BE2C (cell line): Measurements from ENCODE around the gene BUB1B. TPM values are rescaled to one million over a fixed set of nuclear protein-coding genes. Genes with fewer than 3 reads are reported as not detected.
"Not testable (repeated sequence)": the region's sequence is repeated elsewhere in the genome, so short reads cannot be mapped to it uniquely, and the experiment has no call there.

Experiments
- DNase-seq: peaks from one replicate; pipeline ENCODE4 v3.0.0-alpha.2; 2020
- H3K27me3 ChIP-seq: fragments of 250-450 bp; sonication (Bioruptor Pico); 2 replicates; pipeline ENCODE4 v1.5.1; 2020; ENCODE audit warnings: mild to moderate bottlenecking
- H3K36me3 ChIP-seq: fragments of 250-450 bp; sonication (Bioruptor Pico); 2 replicates; pipeline ENCODE4 v1.5.1; 2020; ENCODE audit warnings: mild to moderate bottlenecking
- H3K4me1 ChIP-seq: fragments of 250-450 bp; sonication (Bioruptor Pico); 2 replicates; pipeline ENCODE4 v1.5.1; 2020
- H3K4me3 ChIP-seq: 2 replicates; pipeline ENCODE4 v1.5.1; 2011; ENCODE audit warnings: low read depth, low read length
- H3K9me3 ChIP-seq: fragments of 250-450 bp; sonication (Bioruptor Pico); 2 replicates; pipeline ENCODE4 v1.5.1; 2020
- CTCF ChIP-seq: IDR thresholded peaks from 2 replicates; pipeline ENCODE4 v1.5.1; 2012; ENCODE audit warnings: mild to moderate bottlenecking, low read depth, low read length
- polyA plus RNA-seq: library from polyadenylated mRNA; unstranded; fragments of >200 nt; gene quantifications from one replicate; pipeline ENCODE4 v1.2.1, GENCODE V29; 2012; ENCODE audit warnings: low read depth, missing spikeins; ENCODE audit not compliant: insufficient read length, insufficient read depth

The BUB1B gene
- polyA plus RNA-seq = 7.8 TPM

GRCh38 chr15:40160689-40161688 lies at the start of gene BUB1B:
BUB1B (plus strand) TSS chr15:40161069; CDS start chr15:40161221, 152 bp downstream.
- TF ChIP-seq CTCF = no peak
- DNase-seq = peak; percentile 95
- Histone ChIP-seq H3K9me3 (no peaks in the 10 kb centered on the region), H3K4me1 (no peaks in the 10 kb centered on the region), H3K27me3 (no peaks in the 10 kb centered on the region), H3K36me3 (peaks cover 12% of the 10 kb centered on the region), H3K4me3 (peak within 1 kb of the TSS; percentile 92)

- no peak for DNase-seq
- Histone ChIP-seq H3K9me3 (no peaks in the 10 kb centered on the region), H3K4me1 (peaks cover 2% of the 10 kb centered on the region; the same call in 1 of the 2 replicates), H3K4me3 (no peak overlapping the region), H3K27me3 (no peaks in the 10 kb centered on the region), H3K36me3 (no peaks in the 10 kb centered on the region)
- TF ChIP-seq CTCF = no peak
These were observed 49.0 kb upstream of the BUB1B start for GRCh38 chr15:40111888-40112287.

GRCh38 chr15:40112789-40113188 lies 48.1 kb upstream of the BUB1B start:
- no peaks in the 10 kb centered on the region for H3K27me3 ChIP-seq
- DNase-seq = no peak
- no peak overlapping the region for H3K4me3 ChIP-seq
- H3K36me3 ChIP-seq = no peaks in the 10 kb centered on the region
- H3K4me1 ChIP-seq = peaks cover 2% of the 10 kb centered on the region; the same call in 1 of the 2 replicates
- H3K9me3 ChIP-seq = no peaks in the 10 kb centered on the region
- TF ChIP-seq CTCF = no peak

- Histone ChIP-seq H3K4me3 (no peak overlapping the region), H3K9me3 (no peaks in the 10 kb centered on the region), H3K4me1 (no peaks in the 10 kb centered on the region; the same call in 1 of the 2 replicates), H3K27me3 (no peaks in the 10 kb centered on the region), H3K36me3 (no peaks in the 10 kb centered on the region)
- no peak for DNase-seq
- TF ChIP-seq CTCF = no peak
These were observed 46.7 kb upstream of the BUB1B start for GRCh38 chr15:40114218-40114617.

- H3K36me3 ChIP-seq, DNase-seq, H3K4me3 ChIP-seq, H3K9me3 ChIP-seq, H3K4me1 ChIP-seq, H3K27me3 ChIP-seq: not testable (repeated sequence)
These were observed 45.8 kb upstream of the BUB1B start for GRCh38 chr15:40115106-40115505.

- H3K9me3 ChIP-seq = no peaks in the 10 kb centered on the region
- no peaks in the 10 kb centered on the region for H3K36me3 ChIP-seq
- TF ChIP-seq CTCF = no peak
- no peaks in the 10 kb centered on the region for H3K27me3 ChIP-seq
- no peaks in the 10 kb centered on the region; the same call in 1 of the 2 replicates for H3K4me1 ChIP-seq
- no peak overlapping the region for H3K4me3 ChIP-seq
- DNase-seq = no peak
These were observed 45.2 kb upstream of the BUB1B start for GRCh38 chr15:40115670-40116093.
